ENCODE measurements around the gene ENPP6. TPM values are rescaled to one million over a fixed set of nuclear protein-coding genes. Genes with fewer than 3 reads are reported as not detected.

ENPP6 gene
- polyA plus RNA-seq, 1 donor from 2014 or later = not detected

GRCh38 chr4:184146951-184147350, 70.7 kb downstream of the ENPP6 start:
- no peak for TF ChIP-seq POLR2AphosphoS5 (IDR thresholded peaks at IDR 0.05)
- TF ChIP-seq EZH2 (IDR thresholded peaks at IDR 0.05; ENCODE audit: borderline replicate concordance, insufficient read depth, low read length, poor library complexity, severe bottlenecking) = no peak
- TF ChIP-seq CTCF (IDR thresholded peaks at IDR 0.05; ENCODE audit: poor library complexity, severe bottlenecking) = no peak
- no peak for TF ChIP-seq TAF1 (IDR thresholded peaks at IDR 0.05; ENCODE audit: low read depth)
- TF ChIP-seq SMC3 (conservative IDR thresholded peaks at IDR 0.05; ENCODE audit: poor library complexity) = no peak
- H3K4me3 ChIP-seq (ENCODE audit: low read length) = no peak overlapping the region
- H4K20me1 ChIP-seq (ENCODE audit: insufficient read depth) = no peaks in the 10 kb centered on the region
- H3K4me2 ChIP-seq (ENCODE audit: low read length) = no peak overlapping the region
- H3K79me2 ChIP-seq (replicated peaks; ENCODE audit: insufficient read depth, low read length) = no peaks in the 10 kb centered on the region
- no peaks in the 10 kb centered on the region for H3F3A ChIP-seq (ENCODE audit: insufficient read depth, low read length, poor library complexity, severe bottlenecking)
- no peaks in the 10 kb centered on the region for H3K36me3 ChIP-seq (ENCODE audit: insufficient read depth, low read length)
- no peak overlapping the region for H3K27ac ChIP-seq (ENCODE audit: low read length)
- no peak overlapping the region for H3K9ac ChIP-seq (ENCODE audit: low read length)
- H2AFZ ChIP-seq (ENCODE audit: low read depth, low read length) = no peak overlapping the region
- no peaks in the 10 kb centered on the region for H3K27me3 ChIP-seq (ENCODE audit: insufficient read depth, low read depth, low read length)
- no peaks in the 10 kb centered on the region for H3K9me3 ChIP-seq (ENCODE audit: low read length)
- no peaks in the 10 kb centered on the region for H3K9me2 ChIP-seq (ENCODE audit: insufficient read depth, low read length)

- H3K27me3 ChIP-seq (ENCODE audit: insufficient read depth, low read depth, low read length) = no peaks in the 10 kb centered on the region
- no peaks in the 10 kb centered on the region for H3K9me2 ChIP-seq (ENCODE audit: insufficient read depth, low read length)
- H3K9ac ChIP-seq (ENCODE audit: low read length) = no peak overlapping the region
- no peaks in the 10 kb centered on the region for H4K20me1 ChIP-seq (ENCODE audit: insufficient read depth)
- no peak overlapping the region for H2AFZ ChIP-seq (ENCODE audit: low read depth, low read length)
- no peaks in the 10 kb centered on the region for H3K36me3 ChIP-seq (ENCODE audit: insufficient read depth, low read length)
- TF ChIP-seq TAF1 (IDR thresholded peaks at IDR 0.05; ENCODE audit: low read depth) (no peak), POLR2AphosphoS5 (IDR thresholded peaks at IDR 0.05) (no peak), CTCF (IDR thresholded peaks at IDR 0.05; ENCODE audit: poor library complexity, severe bottlenecking) (no peak), EP300 (conservative IDR thresholded peaks at IDR 0.05; ENCODE audit: poor library complexity, severe bottlenecking) (no peak), SMC3 (conservative IDR thresholded peaks at IDR 0.05; ENCODE audit: poor library complexity) (no peak), REST (IDR thresholded peaks at IDR 0.05; ENCODE audit: borderline replicate concordance) (no peak), RAD21 (conservative IDR thresholded peaks at IDR 0.05) (no peak), EZH2 (IDR thresholded peaks at IDR 0.05; ENCODE audit: borderline replicate concordance, insufficient read depth, low read length, poor library complexity, severe bottlenecking) (no peak), MXI1 (conservative IDR thresholded peaks at IDR 0.05; ENCODE audit: poor library complexity, severe bottlenecking) (no peak)
- no peaks in the 10 kb centered on the region for H3K79me2 ChIP-seq (replicated peaks; ENCODE audit: insufficient read depth, low read length)
- no peak overlapping the region for H3K4me2 ChIP-seq (ENCODE audit: low read length)
- no peak overlapping the region for H3K27ac ChIP-seq (ENCODE audit: low read length)
- peaks cover 5% of the 10 kb centered on the region for H3K9me3 ChIP-seq (ENCODE audit: low read length)
- H3K4me3 ChIP-seq (ENCODE audit: low read length) = no peak overlapping the region
- no peaks in the 10 kb centered on the region for H3F3A ChIP-seq (ENCODE audit: insufficient read depth, low read length, poor library complexity, severe bottlenecking)
These were observed 72.1 kb downstream of the ENPP6 start for GRCh38 chr4:184145596-184145995.

Measured in neural cell (in vitro differentiated cells).